Small intestine (tissue), 16 donors: ENCODE data around the gene RPS6KA2. TPM values are rescaled to one million over a fixed set of nuclear protein-coding genes. Genes with fewer than 3 reads are reported as not detected.

Experiments
- DNase-seq, 2 donors: peaks; one replicate each; pipeline versions ENCODE4 v3.0.0 to v3.0.0-alpha.2; 2013
- FAIRE-seq: peaks from 2 replicates; lab custom pipeline; 2012; peaks lifted over from hg19 to GRCh38; lab: Jason Lieb, UNC
- H3K27ac ChIP-seq, 3 donors: one replicate each; pipeline ENCODE4 v1.5.1; 2013; ENCODE audit warnings: low read length in 2 of 3, mild to moderate bottlenecking in 2 of 3, control low read depth in 1 of 3, inconsistent platforms in 1 of 3, low read depth in 1 of 3, moderate library complexity in 1 of 3
- H3K27me3 ChIP-seq, 3 donors: one replicate each; pipeline ENCODE4 v1.6.1; 2013; ENCODE audit warnings: low read length in 3 of 3, inconsistent platforms in 1 of 3; ENCODE audit not compliant: control insufficient read depth in 3 of 3, insufficient read depth in 3 of 3
- H3K36me3 ChIP-seq, 3 donors: one replicate each; pipeline ENCODE4 v1.6.1; 2013; ENCODE audit warnings: low read length in 3 of 3, inconsistent platforms in 1 of 3, low read depth in 1 of 3, mild to moderate bottlenecking in 1 of 3, moderate library complexity in 1 of 3; ENCODE audit not compliant: control insufficient read depth in 3 of 3, insufficient read depth in 2 of 3
- H3K4me1 ChIP-seq, 3 donors: one replicate each; pipeline ENCODE4 v1.6.1; 2013; ENCODE audit warnings: low read length in 2 of 3, inconsistent platforms in 1 of 3, low read depth in 1 of 3, mild to moderate bottlenecking in 1 of 3, moderate library complexity in 1 of 3; ENCODE audit not compliant: control insufficient read depth in 3 of 3, insufficient read depth in 2 of 3
- H3K4me3 ChIP-seq, 3 donors: one replicate each; pipeline ENCODE4 v1.5.1; 2013; ENCODE audit warnings: low read length in 3 of 3, control low read depth in 1 of 3, inconsistent platforms in 1 of 3, low read depth in 1 of 3, mild to moderate bottlenecking in 1 of 3, moderate library complexity in 1 of 3
- H3K9me3 ChIP-seq, 2 donors: one replicate each; pipeline ENCODE4 v1.6.1; 2013; ENCODE audit warnings: low read depth in 1 of 2, low read length in 1 of 2; ENCODE audit not compliant: control insufficient read depth in 2 of 2, insufficient read depth in 1 of 2
- WGBS, 3 donors: extraction: QIAGEN DNeasy Blood & Tissue Kit; methylation state at CpG; one replicate each; pipeline ENCODE4 v1.1.7; 2013; 5-methylcytosine and 5-hydroxymethylcytosine counted together
- long read RNA-seq, 10 donors: transcript quantifications; one replicate each; lab custom pipeline, GENCODE V29; 2026
- polyA plus RNA-seq, 4 donors: library from polyadenylated mRNA; stranded (reverse) in 3 of 4; unstranded in 1 of 4; fragments of 200-250 nt in 3 of 4; fragments of 120-200 nt in 1 of 4; gene quantifications; one replicate each; pipeline versions ENCODE4 v1.2.1 to v1.2.3, GENCODE V29; 2013
- donor health status: healthy with polysubstance abuse.
- donor health status: control.
- donor health status: control.
- donor health status: Bipolar disorder and iron deficiency.
- donor health status: healthy.

Gene RPS6KA2
- polyA plus RNA-seq, result 10 to 100 TPM in 1 of 4 donors, 1 to 10 TPM in 3; 3.1 to 21.9 (median 7.3) TPM
- long read RNA-seq, donor 1, full-length matches to known transcripts, result 3 of 3 reads
- long read RNA-seq, donor 1, partial matches to known transcripts, result 0 of 3 reads
- long read RNA-seq, donor 1, other reads (novel, unspliced or antisense), result 0 of 3 reads
- long read RNA-seq, donor 2, result 0 reads
- long read RNA-seq, donor 3, result 0 reads
- long read RNA-seq, donor 4, result 0 reads
- long read RNA-seq, donor 5, result 0 reads
- long read RNA-seq, donor 6, result 0 reads
- long read RNA-seq, donor 7, full-length matches to known transcripts, result 5 of 5 reads
- long read RNA-seq, donor 7, partial matches to known transcripts, result 0 of 5 reads
- long read RNA-seq, donor 7, other reads (novel, unspliced or antisense), result 0 of 5 reads
- long read RNA-seq, donor 8, full-length matches to known transcripts, result 2 of 2 reads
- long read RNA-seq, donor 8, partial matches to known transcripts, result 0 of 2 reads
- long read RNA-seq, donor 8, other reads (novel, unspliced or antisense), result 0 of 2 reads
- long read RNA-seq, donor 9, result 0 reads
- long read RNA-seq, donor 10, full-length matches to known transcripts, result 2 of 2 reads
- long read RNA-seq, donor 10, partial matches to known transcripts, result 0 of 2 reads
- long read RNA-seq, donor 10, other reads (novel, unspliced or antisense), result 0 of 2 reads

DNA sequence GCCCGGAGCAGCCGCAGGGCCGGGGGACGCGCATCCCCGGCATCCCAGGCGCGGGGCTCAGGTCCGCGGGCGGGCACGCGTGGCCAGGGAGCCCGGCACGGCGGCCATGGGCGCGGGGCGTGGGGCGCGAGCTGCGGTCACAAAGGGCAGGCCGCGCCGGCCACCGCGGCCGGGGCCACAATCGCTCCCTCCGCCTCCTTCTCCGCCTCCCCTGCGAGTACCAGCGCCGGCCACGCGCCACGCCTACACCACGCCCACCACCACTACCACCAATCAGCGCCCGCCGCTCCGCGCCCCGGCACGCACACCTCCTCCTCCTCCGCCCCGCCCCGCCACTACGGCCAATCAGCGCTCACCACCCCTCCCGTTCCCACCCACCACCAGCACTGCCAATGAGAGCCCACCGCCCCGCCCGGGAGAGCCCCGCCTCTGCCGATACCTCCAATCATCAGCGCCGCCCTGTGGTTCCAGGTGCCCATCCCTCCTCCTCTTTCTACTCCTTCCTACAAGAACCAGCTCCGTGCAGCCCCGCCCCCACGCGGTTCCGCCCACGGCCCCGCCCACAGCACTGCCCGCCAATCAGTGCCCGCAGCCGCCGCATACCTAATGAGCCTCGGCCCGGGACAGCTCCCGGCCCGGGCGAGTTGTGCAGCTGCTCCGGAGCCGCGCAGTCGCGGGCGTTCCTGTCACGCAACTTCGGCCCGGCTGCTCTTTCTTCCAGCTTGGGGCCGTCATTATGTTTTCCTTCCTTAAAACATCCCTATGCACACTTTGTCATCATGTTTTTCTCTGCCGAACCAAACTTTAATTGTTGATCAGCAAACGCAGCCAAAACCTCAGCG, at the start of gene RPS6KA2:
TSS of gene RPS6KA2 (minus strand) at position 219 of the 842 bp plus-strand sequence. CDS start 232 bp downstream, outside the sequence.
- H3K36me3 ChIP-seq, result no peaks in the 10 kb centered on the region
- DNase-seq (peak; percentile 99), FAIRE-seq (no peak)
- no peaks in the 10 kb centered on the region for H3K9me3 ChIP-seq
- 0 to 1% (median 1%) methylated on average over 62 to 87 of the region's 87 CpGs for WGBS, 3 donors
- peaks cover 3 to 16% (median 6%) of the 10 kb centered on the region in 3 donors for H3K4me1 ChIP-seq
- peaks cover 0 to 62% (median 2%) of the 10 kb centered on the region in 3 donors for H3K27me3 ChIP-seq
- peak within 1 kb of the TSS; percentile 54 to 68 (median 61) for H3K4me3 ChIP-seq
- H3K27ac ChIP-seq, result peak within 1 kb of the TSS; percentile 46 to 92 (median 74)

DNA sequence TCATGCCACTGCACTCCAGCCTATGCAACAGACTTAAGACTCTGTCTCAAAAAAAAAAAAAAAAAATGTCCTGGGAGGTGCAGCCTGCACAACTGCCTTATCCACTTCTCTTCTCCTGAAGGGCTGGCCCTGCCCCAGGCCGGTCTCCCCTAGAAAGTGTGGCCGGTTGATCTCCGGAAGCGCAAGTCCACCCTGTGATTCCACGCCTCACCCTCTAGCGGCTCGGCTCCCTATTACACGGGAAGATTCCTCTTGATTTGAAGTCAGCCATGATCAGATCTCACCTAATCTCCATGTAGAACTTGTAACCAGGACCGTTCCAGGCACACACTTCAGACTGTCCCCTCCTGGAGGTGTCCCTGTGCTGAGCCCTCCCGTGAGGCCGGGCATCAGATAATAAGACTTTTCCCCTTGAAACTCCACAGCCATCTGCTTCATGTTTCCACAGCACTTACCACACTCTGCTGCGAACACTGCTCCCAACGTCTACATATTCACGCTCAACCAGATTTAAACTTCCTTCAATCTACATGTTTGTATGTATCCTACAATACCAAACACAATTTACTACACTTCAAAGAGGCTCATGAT, 49.3 kb upstream of the RPS6KA2 start:
- Histone ChIP-seq H3K9me3 (peaks cover 0 to 4% of the 10 kb centered on the region in 2 donors), H3K36me3 (no peaks in the 10 kb centered on the region), H3K27ac (no peak overlapping the region), H3K27me3 (peaks cover 0 to 13% (median 3%) of the 10 kb centered on the region in 3 donors), H3K4me3 (no peak overlapping the region), H3K4me1 (peaks cover 0 to 14% (median 0%) of the 10 kb centered on the region in 3 donors)
- FAIRE-seq, result no peak
- 93 to 94% (median 93%) methylated on average over 14 of the region's 14 CpGs for WGBS, 3 donors
- DNase-seq, result no peak

DNA sequence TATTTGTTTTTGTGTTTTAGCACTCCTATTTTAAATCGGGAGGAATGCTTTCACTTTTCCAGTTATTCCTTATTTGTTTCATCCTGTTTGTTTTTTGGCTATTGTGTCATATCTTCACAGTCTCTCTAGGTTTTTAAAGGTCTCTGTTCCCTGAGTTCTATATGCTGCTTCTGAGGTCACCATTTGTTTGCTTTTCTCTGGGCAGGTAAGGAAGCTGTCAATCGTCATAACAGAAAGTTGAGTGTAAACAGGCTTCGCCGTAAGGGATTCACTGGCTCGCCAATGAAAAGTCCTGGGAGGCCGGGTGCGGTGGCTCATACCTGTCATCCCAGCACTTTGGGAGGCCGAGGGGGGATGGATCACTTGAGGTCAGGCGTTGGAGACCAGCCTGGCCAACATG, 48.7 kb upstream of the RPS6KA2 start:
- FAIRE-seq (no peak), DNase-seq (no peak)
- H3K9me3 ChIP-seq, result peaks cover 0 to 4% of the 10 kb centered on the region in 2 donors
- no peak overlapping the region for H3K27ac ChIP-seq
- H3K27me3 ChIP-seq, result peaks cover 0 to 13% (median 3%) of the 10 kb centered on the region in 3 donors
- 77 to 86% (median 80%) methylated on average over 9 of the region's 9 CpGs for WGBS, 3 donors
- H3K4me1 ChIP-seq, result peaks cover 0 to 14% (median 0%) of the 10 kb centered on the region in 3 donors
- no peak overlapping the region for H3K4me3 ChIP-seq
- H3K36me3 ChIP-seq, result no peaks in the 10 kb centered on the region

DNA sequence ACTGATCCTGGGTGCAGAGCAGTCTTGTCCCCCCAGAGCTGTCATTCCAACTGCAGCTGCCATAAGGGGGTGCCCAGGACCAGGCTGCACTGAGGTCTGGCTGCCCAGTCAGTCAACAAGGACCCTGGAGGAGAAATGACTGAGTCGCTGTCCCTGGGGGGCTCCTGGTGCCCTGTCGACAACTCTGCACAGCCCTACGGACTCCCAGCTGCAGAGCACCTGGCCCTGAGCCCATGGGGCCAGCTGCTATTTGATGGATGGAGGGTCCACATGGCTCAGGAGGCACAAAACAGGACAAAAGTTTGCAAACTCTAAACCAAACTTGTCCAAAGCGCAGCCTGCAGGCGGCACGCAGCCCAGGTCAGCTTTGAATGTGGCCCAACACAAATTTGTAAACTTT, 46.3 kb upstream of the RPS6KA2 start:
- Histone ChIP-seq H3K4me1 (peaks cover 0 to 12% (median 0%) of the 10 kb centered on the region in 3 donors), H3K4me3 (no peak overlapping the region), H3K9me3 (peaks cover 0 to 7% of the 10 kb centered on the region in 2 donors), H3K27me3 (peaks cover 0 to 13% (median 3%) of the 10 kb centered on the region in 3 donors), H3K36me3 (no peaks in the 10 kb centered on the region), H3K27ac (no peak overlapping the region)
- no peak for DNase-seq
- no peak for FAIRE-seq
- 79 to 86% (median 85%) methylated on average over 6 of the region's 6 CpGs for WGBS, 3 donors

DNA sequence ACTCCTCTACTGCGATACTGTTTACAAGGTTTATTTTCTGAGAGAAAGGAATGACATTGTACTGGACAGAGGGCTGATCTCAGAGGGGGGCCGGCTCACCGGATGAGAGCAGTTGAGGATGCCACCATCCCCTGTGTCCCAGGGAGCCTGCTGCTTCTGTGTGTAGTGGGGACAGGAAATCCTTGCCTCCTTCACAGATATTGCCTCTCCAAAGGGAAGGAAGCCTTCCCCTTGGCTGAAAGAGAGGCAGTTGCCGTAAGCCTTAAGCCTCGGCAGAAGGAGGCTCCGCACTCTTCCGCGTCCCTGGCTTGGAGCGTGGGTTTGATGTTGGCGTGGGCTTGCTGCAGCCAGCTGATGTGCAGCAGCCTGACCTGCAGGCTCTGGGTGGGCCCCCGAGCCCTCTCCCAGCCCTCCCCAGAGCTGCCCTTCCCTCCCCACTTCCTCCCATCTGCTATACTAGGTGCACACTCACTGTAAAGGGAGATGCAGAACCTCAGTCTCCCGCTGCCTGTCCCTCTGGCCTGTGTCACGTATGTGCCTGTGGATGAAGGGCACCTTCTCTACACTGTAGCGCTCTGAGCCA, 45.7 kb upstream of the RPS6KA2 start:
- Histone ChIP-seq H3K27ac (no peak overlapping the region), H3K4me1 (peaks cover 0 to 7% (median 0%) of the 10 kb centered on the region in 3 donors), H3K36me3 (no peaks in the 10 kb centered on the region), H3K4me3 (no peak overlapping the region), H3K9me3 (peaks cover 0 to 7% of the 10 kb centered on the region in 2 donors), H3K27me3 (peaks cover 0 to 14% (median 3%) of the 10 kb centered on the region in 3 donors)
- DNase-seq (no peak), FAIRE-seq (no peak)
- WGBS, 3 donors, result 57 to 82% (median 62%) methylated on average over 10 to 14 of the region's 14 CpGs

DNA sequence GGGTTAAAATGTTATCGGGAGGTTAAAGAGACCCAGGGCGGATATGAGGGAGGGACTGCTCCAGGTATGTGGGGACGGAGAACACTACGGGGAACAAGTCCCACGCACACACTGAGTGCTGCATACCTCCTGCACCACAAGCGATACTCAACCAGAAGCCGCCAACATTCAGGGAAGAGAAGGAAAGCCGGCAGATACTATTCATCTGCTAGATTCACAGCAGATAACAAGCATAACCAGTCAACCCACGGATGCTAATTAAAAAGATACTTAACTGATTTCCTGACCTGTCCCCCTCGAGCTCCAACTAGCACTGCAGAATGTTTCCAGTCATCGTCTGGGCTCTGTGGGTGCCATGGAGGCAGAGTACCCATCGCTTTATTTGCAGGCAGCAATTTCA, 45.1 kb upstream of the RPS6KA2 start:
- H3K27ac ChIP-seq, result no peak overlapping the region
- H3K4me3 ChIP-seq, result no peak overlapping the region
- H3K4me1 ChIP-seq, result peaks cover 0 to 6% (median 0%) of the 10 kb centered on the region in 3 donors
- DNase-seq (no peak), FAIRE-seq (no peak)
- H3K9me3 ChIP-seq, result peaks cover 0 to 7% of the 10 kb centered on the region in 2 donors
- WGBS, 3 donors, result 51 to 58% (median 51%) methylated on average over 12 of the region's 12 CpGs
- peaks cover 0 to 14% (median 3%) of the 10 kb centered on the region in 3 donors for H3K27me3 ChIP-seq
- H3K36me3 ChIP-seq, result no peaks in the 10 kb centered on the region

DNA sequence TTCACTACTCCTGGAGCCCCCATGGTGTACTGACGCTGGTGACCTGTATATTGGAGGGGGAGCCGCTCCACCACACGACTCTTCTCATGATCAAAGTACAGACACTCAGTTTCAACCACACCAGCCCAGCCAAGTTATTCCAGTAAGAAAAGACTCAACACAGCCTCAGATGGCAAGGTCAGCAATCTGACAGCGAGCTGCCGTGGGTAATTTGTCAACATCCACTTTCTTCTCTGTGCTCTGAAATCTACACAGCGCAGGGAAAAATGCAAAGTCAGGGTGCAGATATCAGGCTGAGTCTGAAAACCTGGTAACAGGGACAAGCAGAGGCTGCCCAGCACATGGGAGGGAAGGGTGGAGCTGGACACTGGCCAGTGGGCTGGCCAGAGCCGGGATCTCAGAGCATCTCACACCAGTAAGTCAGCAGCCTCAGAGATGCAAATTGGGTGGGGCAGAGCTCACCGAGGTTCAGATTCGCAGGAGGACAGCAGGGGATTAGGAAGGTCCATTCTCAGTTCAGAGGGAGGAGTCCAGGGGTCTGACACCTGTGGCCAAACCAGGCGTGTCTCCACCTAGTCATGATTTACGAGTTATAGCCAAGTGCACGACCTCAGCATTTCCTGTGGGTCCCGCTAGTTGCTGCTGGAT, 44.5 kb upstream of the RPS6KA2 start:
- H3K36me3 ChIP-seq, result no peaks in the 10 kb centered on the region
- DNase-seq, result no peak
- H3K4me3 ChIP-seq, result no peak overlapping the region
- no peak for FAIRE-seq
- peaks cover 0 to 14% (median 3%) of the 10 kb centered on the region in 3 donors for H3K27me3 ChIP-seq
- WGBS, 3 donors, result 26 to 29% (median 28%) methylated on average over 13 of the region's 13 CpGs
- peaks cover 0 to 6% (median 0%) of the 10 kb centered on the region in 3 donors for H3K4me1 ChIP-seq
- H3K27ac ChIP-seq, result no peak overlapping the region
- H3K9me3 ChIP-seq, result peaks cover 0 to 7% of the 10 kb centered on the region in 2 donors
